OCI-LY3 (cell line): Measurements from ENCODE around the gene GPD2.

ENCODE experiments used
- H2AFZ ChIP-seq: fragments of 200-600, 300-600 bp; shearing (Covaris generic); 2 replicates; pipeline ENCODE4 v1.6.0; 2014; ENCODE audit warnings: antibody characterized with exemption, low read depth, low read length
- H3K27ac ChIP-seq: fragments of 200-600, 300-600 bp; sonication (generic); 2 replicates; pipeline ENCODE4 v1.5.1; 2014; ENCODE audit warnings: mild to moderate bottlenecking, low read length, moderate library complexity, mixed read lengths
- H3K27me3 ChIP-seq: fragments of 200-600, 300-600 bp; sonication (generic); 2 replicates; pipeline ENCODE4 v1.6.1; 2014; ENCODE audit warnings: low read depth, low read length, mixed read lengths
- H3K36me3 ChIP-seq: fragments of 200-600, 300-600 bp; sonication (generic); replicated peaks from 2 replicates; pipeline ENCODE3; 2014; ENCODE audit warnings: low read depth, low read length, mixed read lengths
- H3K4me1 ChIP-seq: fragments of 300-600, 200-600 bp; sonication (generic); 2 replicates; pipeline ENCODE4 v1.6.1; 2014; ENCODE audit warnings: low read length, mixed read lengths
- H3K4me2 ChIP-seq: fragments of 200-600, 300-600 bp; sonication (generic); 2 replicates; pipeline ENCODE4 v1.6.1; 2014; ENCODE audit warnings: low read length, mixed read lengths
- H3K4me3 ChIP-seq: fragments of 300-600, 200-600 bp; sonication (generic); 2 replicates; pipeline ENCODE4 v1.5.1; 2014; ENCODE audit warnings: antibody characterized with exemption, mild to moderate bottlenecking, low read length, moderate library complexity
- H3K79me2 ChIP-seq: fragments of 300-600, 200-600 bp; shearing (Covaris generic); 2 replicates; pipeline ENCODE4 v1.6.1; 2014; ENCODE audit warnings: mild to moderate bottlenecking, low read length, mixed read lengths
- H3K9ac ChIP-seq: fragments of 300-600, 200-600 bp; shearing (Covaris generic); 2 replicates; pipeline ENCODE4 v1.6.0; 2014; ENCODE audit warnings: mild to moderate bottlenecking, low read length, moderate library complexity
- H3K9me3 ChIP-seq: fragments of 200-600, 300-600 bp; shearing (Covaris generic); 2 replicates; pipeline ENCODE4 v1.6.1; 2014; ENCODE audit warnings: low read length, mixed read lengths; ENCODE audit not compliant: insufficient read depth
- H4K20me1 ChIP-seq: fragments of 200-600, 300-600 bp; sonication (generic); 2 replicates; pipeline ENCODE4 v1.6.1; 2016; ENCODE audit warnings: low read length, mixed read lengths; ENCODE audit not compliant: insufficient read depth
- CTCF ChIP-seq: fragments of 200-600, 300-600 bp; sonication (generic); IDR thresholded peaks from 2 replicates; pipeline ENCODE4 v1.5.1; 2014; ENCODE audit warnings: antibody characterized with exemption, low read length, low read depth
- EZH2phosphoT487 ChIP-seq: fragments of 200-600 bp; shearing (Covaris generic); IDR thresholded peaks from 2 replicates; pipeline ENCODE4 v1.6.1; 2018; ENCODE audit warnings: antibody characterized with exemption, mixed run types, low read depth

GPD2 gene

GRCh38 chr2:156473445-156473844, 37.3 kb downstream of the GPD2 start:
- no peak overlapping the region for H3K27ac ChIP-seq
- no peak overlapping the region for H3K4me3 ChIP-seq
- H3K4me1 ChIP-seq, result peaks cover 47% of the 10 kb centered on the region
- H3K27me3 ChIP-seq, result no peaks in the 10 kb centered on the region
- no peak for TF ChIP-seq CTCF
- no peak for TF ChIP-seq EZH2phosphoT487
- H3K79me2 ChIP-seq, result peaks cover 16% of the 10 kb centered on the region; the same call in 1 of the 2 replicates
- H3K9ac ChIP-seq, result no peak overlapping the region
- no peak overlapping the region for H3K4me2 ChIP-seq
- H3K36me3 ChIP-seq, result peaks cover 6% of the 10 kb centered on the region
- peaks cover 43% of the 10 kb centered on the region for H4K20me1 ChIP-seq
- no peak overlapping the region for H2AFZ ChIP-seq
- H3K9me3 ChIP-seq, result no peaks in the 10 kb centered on the region

- peaks cover 6% of the 10 kb centered on the region for H3K36me3 ChIP-seq
- H3K4me3 ChIP-seq, result no peak overlapping the region
- no peaks in the 10 kb centered on the region for H3K9me3 ChIP-seq
- H3K79me2 ChIP-seq, result peaks cover 15% of the 10 kb centered on the region; the same call in 1 of the 2 replicates
- no peak overlapping the region for H3K4me2 ChIP-seq
- H3K27ac ChIP-seq, result no peak overlapping the region
- TF ChIP-seq CTCF, result no peak
- TF ChIP-seq EZH2phosphoT487, result no peak
- no peaks in the 10 kb centered on the region for H3K27me3 ChIP-seq
- peaks cover 42% of the 10 kb centered on the region for H4K20me1 ChIP-seq
- H2AFZ ChIP-seq, result no peak overlapping the region
- H3K9ac ChIP-seq, result no peak overlapping the region
- H3K4me1 ChIP-seq, result peaks cover 47% of the 10 kb centered on the region
Measured at GRCh38 chr2:156474401-156474800, 38.2 kb downstream of the GPD2 start.

GRCh38 chr2:156476021-156476849, 40.1 kb downstream of the GPD2 start:
- TF ChIP-seq EZH2phosphoT487 (no peak), CTCF (no peak)
- Histone ChIP-seq H3K9me3 (no peaks in the 10 kb centered on the region), H3K79me2 (peaks cover 11% of the 10 kb centered on the region; the same call in 1 of the 2 replicates), H2AFZ (no peak overlapping the region), H4K20me1 (peaks cover 33% of the 10 kb centered on the region), H3K27me3 (no peaks in the 10 kb centered on the region), H3K4me2 (peak overlapping the region; percentile 45), H3K4me1 (peaks cover 37% of the 10 kb centered on the region), H3K9ac (no peak overlapping the region), H3K4me3 (peak overlapping the region; percentile 30; the same call in 1 of the 2 replicates), H3K27ac (no peak overlapping the region), H3K36me3 (peaks cover 6% of the 10 kb centered on the region)

GRCh38 chr2:156476850-156477206, 40.6 kb downstream of the GPD2 start:
- H3K9ac ChIP-seq, result no peak overlapping the region
- no peak overlapping the region for H2AFZ ChIP-seq
- H3K4me1 ChIP-seq, result peaks cover 32% of the 10 kb centered on the region
- H3K9me3 ChIP-seq, result no peaks in the 10 kb centered on the region
- no peaks in the 10 kb centered on the region for H3K27me3 ChIP-seq
- H3K4me2 ChIP-seq, result peak overlapping the region; percentile 45
- H4K20me1 ChIP-seq, result peaks cover 27% of the 10 kb centered on the region
- H3K27ac ChIP-seq, result no peak overlapping the region
- peaks cover 6% of the 10 kb centered on the region; the same call in 1 of the 2 replicates for H3K79me2 ChIP-seq
- H3K4me3 ChIP-seq, result peak overlapping the region; percentile 30; the same call in 1 of the 2 replicates
- peaks cover 6% of the 10 kb centered on the region for H3K36me3 ChIP-seq
- TF ChIP-seq CTCF (no peak), EZH2phosphoT487 (no peak)
